Measurements from ENCODE around the gene EDN2. TPM values are rescaled to one million over a fixed set of nuclear protein-coding genes. Genes with fewer than 3 reads are reported as not detected.

EDN2 gene
- total and polyA plus RNA-seq, 4 donors = 0.17 to 0.66 TPM; not detected in 2

- Histone ChIP-seq H3K4me3 (ENCODE audit: low read depth, low read length) (no peak overlapping the region), H3K27ac (ENCODE audit: low read depth, low read length) (no peak overlapping the region), H3K4me1 (ENCODE audit: control insufficient read depth, insufficient read depth, low read length) (peaks cover 39% of the 10 kb centered on the region), H3K36me3 (ENCODE audit: control insufficient read depth, insufficient read depth, low read length) (no peaks in the 10 kb centered on the region), H3K9me3 (ENCODE audit: control insufficient read depth, insufficient read depth, low read length) (no peaks in the 10 kb centered on the region), H3K27me3 (ENCODE audit: control insufficient read depth, insufficient read depth, low read length) (no peaks in the 10 kb centered on the region)
- WGBS (ENCODE audit: insufficient coverage) = 75% methylated on average over 9 of the region's 10 CpGs
- no peak for DNase-seq (ENCODE audit: low read depth in 4 of 6, low spot score in 6 of 6)
These were observed 27.5 kb downstream of the EDN2 start for GRCh38 chr1:41456847-41457540.

GRCh38 chr1:41455479-41456332, 28.8 kb downstream of the EDN2 start:
- peaks cover 39% of the 10 kb centered on the region for H3K4me1 ChIP-seq (ENCODE audit: control insufficient read depth, insufficient read depth, low read length)
- 48% methylated on average over 7 of the region's 8 CpGs for WGBS (ENCODE audit: insufficient coverage)
- H3K9me3 ChIP-seq (ENCODE audit: control insufficient read depth, insufficient read depth, low read length) = no peaks in the 10 kb centered on the region

DNA sequence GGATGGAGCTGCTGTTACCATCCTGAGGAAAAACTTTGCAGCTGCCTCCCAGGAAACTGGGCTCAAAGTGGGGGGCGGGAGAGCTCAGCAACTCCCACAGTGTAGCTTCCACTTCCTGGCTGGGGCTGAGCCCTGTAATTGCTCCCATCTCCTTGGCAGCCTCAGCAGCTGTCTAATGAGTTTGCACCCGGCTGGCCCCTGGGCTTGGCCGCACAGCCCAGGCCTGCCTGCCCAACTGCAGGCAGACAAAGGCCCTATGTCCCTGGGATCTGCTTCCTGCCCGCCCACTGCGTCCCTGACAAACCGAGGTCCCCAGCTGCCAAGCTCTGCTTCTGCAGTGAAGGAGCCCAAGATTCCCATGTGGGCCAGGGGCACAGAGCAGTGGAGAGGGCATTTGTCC, 30.1 kb downstream of the EDN2 start:
- Histone ChIP-seq H3K27me3 (ENCODE audit: control insufficient read depth, insufficient read depth, low read length) (no peaks in the 10 kb centered on the region), H3K36me3 (ENCODE audit: control insufficient read depth, insufficient read depth, low read length) (no peaks in the 10 kb centered on the region), H3K9me3 (ENCODE audit: control insufficient read depth, insufficient read depth, low read length) (no peaks in the 10 kb centered on the region), H3K4me3 (ENCODE audit: low read depth, low read length) (no peak overlapping the region), H3K4me1 (ENCODE audit: control insufficient read depth, insufficient read depth, low read length) (peaks cover 44% of the 10 kb centered on the region), H3K27ac (ENCODE audit: low read depth, low read length) (peak overlapping the region; percentile 55)
- DNase-seq (ENCODE audit: low read depth in 4 of 6, low spot score in 6 of 6) = peak in 2 of 6 donors; percentile 77 to 90
- 34% methylated on average over 6 of the region's 6 CpGs for WGBS (ENCODE audit: insufficient coverage)

More at GRCh38 chr1:41455479-41456332, 28.8 kb downstream of the EDN2 start:
- Histone ChIP-seq H3K36me3 (ENCODE audit: control insufficient read depth, insufficient read depth, low read length) (no peaks in the 10 kb centered on the region), H3K27me3 (ENCODE audit: control insufficient read depth, insufficient read depth, low read length) (no peaks in the 10 kb centered on the region), H3K27ac (ENCODE audit: low read depth, low read length) (no peak overlapping the region), H3K4me3 (ENCODE audit: low read depth, low read length) (no peak overlapping the region)
- DNase-seq (ENCODE audit: low read depth in 4 of 6, low spot score in 6 of 6) = peak in 2 of 6 donors; percentile 68 to 90

- Histone ChIP-seq H3K27ac (ENCODE audit: low read depth, low read length) (no peak overlapping the region), H3K36me3 (ENCODE audit: control insufficient read depth, insufficient read depth, low read length) (no peaks in the 10 kb centered on the region), H3K4me1 (ENCODE audit: control insufficient read depth, insufficient read depth, low read length) (peaks cover 52% of the 10 kb centered on the region), H3K9me3 (ENCODE audit: control insufficient read depth, insufficient read depth, low read length) (no peaks in the 10 kb centered on the region), H3K4me3 (ENCODE audit: low read depth, low read length) (no peak overlapping the region), H3K27me3 (ENCODE audit: control insufficient read depth, insufficient read depth, low read length) (no peaks in the 10 kb centered on the region)
- DNase-seq (ENCODE audit: low read depth in 4 of 6, low spot score in 6 of 6) = no peak
- WGBS (ENCODE audit: insufficient coverage) = 94% methylated on average over 9 of the region's 11 CpGs
These were observed 31.7 kb downstream of the EDN2 start for GRCh38 chr1:41452704-41453290.

- H3K27me3 ChIP-seq (ENCODE audit: control insufficient read depth, insufficient read depth, low read length) = no peaks in the 10 kb centered on the region
- no peaks in the 10 kb centered on the region for H3K9me3 ChIP-seq (ENCODE audit: control insufficient read depth, insufficient read depth, low read length)
- DNase-seq (ENCODE audit: low read depth in 4 of 6, low spot score in 6 of 6) = no peak
- peaks cover 38% of the 10 kb centered on the region for H3K4me1 ChIP-seq (ENCODE audit: control insufficient read depth, insufficient read depth, low read length)
- H3K27ac ChIP-seq (ENCODE audit: low read depth, low read length) = no peak overlapping the region
- no peaks in the 10 kb centered on the region for H3K36me3 ChIP-seq (ENCODE audit: control insufficient read depth, insufficient read depth, low read length)
- H3K4me3 ChIP-seq (ENCODE audit: low read depth, low read length) = no peak overlapping the region
- WGBS (ENCODE audit: insufficient coverage) = 93% methylated on average over 9 of the region's 9 CpGs
These were observed 33.7 kb downstream of the EDN2 start for GRCh38 chr1:41450747-41451285.

DNA sequence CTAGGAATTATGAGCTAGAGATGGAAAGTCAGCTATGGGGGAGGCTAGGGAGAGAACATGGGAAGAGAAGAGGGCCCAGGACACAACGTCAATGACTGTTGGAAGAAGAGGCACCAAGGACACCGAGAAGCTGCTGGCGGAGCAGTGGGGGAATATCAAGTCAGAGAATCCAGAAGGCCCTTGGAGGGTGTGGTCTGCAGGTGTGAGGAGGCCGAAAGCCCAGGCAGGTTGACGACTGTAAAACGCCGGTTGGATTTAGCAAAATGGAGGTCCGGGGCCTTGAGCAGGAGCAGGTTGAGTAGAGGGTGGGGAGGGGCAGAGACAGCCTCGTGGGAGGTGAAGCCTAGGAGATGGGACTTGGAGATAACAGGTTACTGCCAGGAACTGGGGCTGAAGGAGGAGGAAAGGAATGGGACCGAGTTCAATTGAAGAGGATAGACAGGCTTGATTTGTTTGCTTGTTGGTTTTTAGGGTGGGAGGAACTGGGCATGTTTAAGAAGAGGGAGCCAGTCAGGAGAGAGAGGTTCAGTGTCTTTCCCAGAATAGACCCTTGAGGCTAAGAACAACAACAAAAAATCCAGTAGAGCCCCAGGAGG, 35.1 kb downstream of the EDN2 start:
- H3K27ac ChIP-seq (ENCODE audit: low read depth, low read length) = no peak overlapping the region
- peaks cover 25% of the 10 kb centered on the region for H3K4me1 ChIP-seq (ENCODE audit: control insufficient read depth, insufficient read depth, low read length)
- H3K27me3 ChIP-seq (ENCODE audit: control insufficient read depth, insufficient read depth, low read length) = no peaks in the 10 kb centered on the region
- H3K9me3 ChIP-seq (ENCODE audit: control insufficient read depth, insufficient read depth, low read length) = no peaks in the 10 kb centered on the region
- H3K4me3 ChIP-seq (ENCODE audit: low read depth, low read length) = no peak overlapping the region
- no peak for DNase-seq (ENCODE audit: low read depth in 4 of 6, low spot score in 6 of 6)
- no peaks in the 10 kb centered on the region for H3K36me3 ChIP-seq (ENCODE audit: control insufficient read depth, insufficient read depth, low read length)
- WGBS (ENCODE audit: insufficient coverage) = 80% methylated on average over 10 of the region's 10 CpGs

GRCh38 chr1:41448821-41449220, 35.7 kb downstream of the EDN2 start:
- Histone ChIP-seq H3K4me1 (ENCODE audit: control insufficient read depth, insufficient read depth, low read length) (peaks cover 19% of the 10 kb centered on the region), H3K27ac (ENCODE audit: low read depth, low read length) (no peak overlapping the region), H3K27me3 (ENCODE audit: control insufficient read depth, insufficient read depth, low read length) (no peaks in the 10 kb centered on the region), H3K9me3 (ENCODE audit: control insufficient read depth, insufficient read depth, low read length) (no peaks in the 10 kb centered on the region), H3K4me3 (ENCODE audit: low read depth, low read length) (no peak overlapping the region), H3K36me3 (ENCODE audit: control insufficient read depth, insufficient read depth, low read length) (no peaks in the 10 kb centered on the region)
- 86% methylated on average over 4 of the region's 4 CpGs for WGBS (ENCODE audit: insufficient coverage)
- DNase-seq (ENCODE audit: low read depth in 4 of 6, low spot score in 6 of 6) = no peak

DNA sequence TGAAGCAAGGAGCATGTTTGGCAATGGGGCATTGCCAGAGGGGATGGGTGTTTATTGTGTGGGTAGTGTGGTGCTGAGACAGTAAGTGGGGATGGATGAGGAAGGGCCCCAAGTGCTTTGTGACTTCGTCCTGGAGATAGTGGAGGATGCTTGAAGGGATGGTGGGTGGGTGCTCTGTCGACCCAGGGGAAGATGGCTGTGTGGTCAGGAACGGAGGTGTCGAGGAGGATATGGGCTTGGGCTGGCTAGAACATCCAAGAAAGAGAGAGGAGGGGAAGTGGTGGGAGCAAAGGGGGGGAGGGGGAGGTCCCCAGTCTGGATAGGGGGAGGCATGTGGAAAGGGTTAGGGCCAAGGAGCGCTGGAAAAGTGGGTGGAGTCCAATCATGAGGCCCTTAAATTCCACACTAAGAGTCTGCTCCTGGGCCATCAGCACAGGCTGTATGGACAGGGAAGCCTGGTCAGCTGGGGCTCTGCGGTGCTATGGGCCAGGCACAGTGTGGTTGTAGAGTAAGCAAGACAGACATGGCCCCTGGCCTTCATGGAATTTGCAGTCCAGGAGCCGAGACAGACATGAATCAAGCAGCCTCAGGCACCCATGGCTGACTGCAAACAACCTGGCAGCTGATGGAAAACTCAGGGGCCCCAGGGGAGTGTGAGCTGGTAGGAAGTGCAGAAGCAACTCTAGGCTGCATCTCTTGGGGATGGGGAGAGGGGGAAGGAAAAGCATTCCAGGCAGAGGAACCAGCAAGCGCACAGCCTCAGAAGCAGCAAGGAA, 36.3 kb downstream of the EDN2 start:
- H3K27ac ChIP-seq (ENCODE audit: low read depth, low read length) = no peak overlapping the region
- 92% methylated on average over 8 of the region's 8 CpGs for WGBS (ENCODE audit: insufficient coverage)
- no peak for DNase-seq (ENCODE audit: low read depth in 4 of 6, low spot score in 6 of 6)
- no peaks in the 10 kb centered on the region for H3K27me3 ChIP-seq (ENCODE audit: control insufficient read depth, insufficient read depth, low read length)
- H3K4me3 ChIP-seq (ENCODE audit: low read depth, low read length) = no peak overlapping the region
- H3K36me3 ChIP-seq (ENCODE audit: control insufficient read depth, insufficient read depth, low read length) = no peaks in the 10 kb centered on the region
- H3K9me3 ChIP-seq (ENCODE audit: control insufficient read depth, insufficient read depth, low read length) = no peaks in the 10 kb centered on the region
- H3K4me1 ChIP-seq (ENCODE audit: control insufficient read depth, insufficient read depth, low read length) = peaks cover 15% of the 10 kb centered on the region

All from spinal cord (tissue), 10 donors.